SH-SY5Y (cell line): ENCODE results near the gene TTPAL.

Source experiments
- GATA2 ChIP-seq: IDR thresholded peaks from 2 replicates; pipeline ENCODE4 v1.6.1; 2011; ENCODE audit warnings: mild to moderate bottlenecking, low read depth, low read length
- GATA3 ChIP-seq: IDR thresholded peaks from 2 replicates; pipeline ENCODE4 v1.6.1; 2011; ENCODE audit warnings: low read depth, mild to moderate bottlenecking, low read length, moderate library complexity

The TTPAL gene

DNA sequence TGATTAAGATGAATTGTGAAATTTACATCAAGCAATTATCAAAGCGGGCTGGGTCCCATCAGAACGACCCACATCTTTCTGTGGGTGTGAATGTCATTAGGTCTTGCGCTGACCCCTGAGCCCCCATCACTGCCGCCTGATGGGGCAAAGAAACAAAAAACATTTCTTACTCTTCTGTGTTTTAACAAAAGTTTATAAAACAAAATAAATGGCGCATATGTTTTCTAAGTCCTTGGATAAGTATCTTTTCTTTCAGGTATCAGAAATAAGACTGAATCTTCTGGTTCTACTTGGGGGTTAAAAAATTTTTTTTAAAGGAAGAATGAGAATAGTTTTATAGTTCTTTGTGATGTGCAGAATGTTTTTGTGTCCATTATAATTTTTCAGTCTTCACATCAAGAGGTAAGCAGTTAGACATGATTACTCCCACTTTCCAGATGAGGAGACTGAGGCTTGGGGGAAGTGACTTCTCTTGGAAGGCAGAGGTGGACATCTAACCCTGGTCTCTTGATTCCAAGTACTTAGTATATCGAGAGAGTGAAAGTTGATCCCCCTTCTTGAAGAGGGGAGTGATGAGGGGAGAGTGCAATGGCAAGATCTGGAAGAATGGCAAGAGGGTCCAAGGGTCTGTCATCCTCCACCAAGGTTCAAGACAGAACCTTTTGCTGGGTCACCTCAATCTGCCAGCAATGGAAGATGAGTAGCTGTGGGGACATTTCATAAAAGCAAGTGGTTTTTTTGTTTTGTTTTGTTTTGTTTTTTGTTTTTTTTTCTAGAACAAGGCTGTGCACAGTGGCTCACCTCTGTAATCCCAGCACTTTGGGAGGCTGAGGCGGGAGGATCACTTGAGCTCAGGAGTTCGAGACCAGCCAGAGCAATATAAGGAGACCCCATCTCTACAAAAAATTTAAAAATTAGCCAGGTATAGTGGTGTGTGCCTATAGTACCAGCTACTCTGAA is 42.8 kb upstream of the TTPAL start:
- no peak for TF ChIP-seq GATA2
- no peak for TF ChIP-seq GATA3

GRCh38 chr20:44433751-44434538 is 41.7 kb upstream of the TTPAL start:
- TF ChIP-seq GATA3 (no peak), GATA2 (no peak)

DNA sequence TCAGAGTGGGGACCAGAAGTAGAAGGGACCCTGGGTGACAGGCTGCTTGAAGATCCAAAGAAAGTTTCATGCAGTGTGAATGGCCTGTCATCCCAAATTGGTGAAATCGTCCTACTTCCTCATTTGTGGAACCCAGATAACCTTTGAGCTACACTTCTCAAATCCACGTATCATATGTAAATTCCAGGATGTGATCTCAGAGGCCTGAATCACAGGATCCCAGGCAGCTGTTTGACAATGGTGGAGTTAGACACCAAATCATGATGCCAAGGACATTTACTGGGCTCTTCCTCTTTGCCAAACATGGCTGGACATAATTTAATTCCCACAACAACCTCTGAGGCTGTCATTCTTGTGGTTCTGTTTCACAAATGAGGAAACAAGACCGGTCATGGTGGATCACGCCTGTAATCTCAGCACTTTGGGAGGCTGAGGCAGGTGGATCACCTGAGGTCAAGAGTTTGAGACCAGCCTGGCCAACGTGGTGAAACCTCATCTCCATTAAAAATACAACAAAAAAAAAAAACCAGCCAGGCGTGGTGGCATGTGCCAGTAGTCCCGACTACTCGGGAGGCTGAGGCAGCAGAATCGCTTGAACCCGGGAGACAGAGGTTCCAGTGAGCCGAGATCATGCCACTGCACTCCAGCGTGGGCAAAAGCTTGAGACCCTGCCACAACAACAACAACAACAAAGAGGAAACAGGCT is 39.9 kb upstream of the TTPAL start:
- no peak for TF ChIP-seq GATA3
- TF ChIP-seq GATA2, result no peak

- TF ChIP-seq GATA3 (no peak), GATA2 (no peak)
Measured at GRCh38 chr20:44436393-44436792, 39.3 kb upstream of the TTPAL start.

- no peak for TF ChIP-seq GATA3
- no peak for TF ChIP-seq GATA2
Measured at GRCh38 chr20:44437497-44437896, 38.2 kb upstream of the TTPAL start.

DNA sequence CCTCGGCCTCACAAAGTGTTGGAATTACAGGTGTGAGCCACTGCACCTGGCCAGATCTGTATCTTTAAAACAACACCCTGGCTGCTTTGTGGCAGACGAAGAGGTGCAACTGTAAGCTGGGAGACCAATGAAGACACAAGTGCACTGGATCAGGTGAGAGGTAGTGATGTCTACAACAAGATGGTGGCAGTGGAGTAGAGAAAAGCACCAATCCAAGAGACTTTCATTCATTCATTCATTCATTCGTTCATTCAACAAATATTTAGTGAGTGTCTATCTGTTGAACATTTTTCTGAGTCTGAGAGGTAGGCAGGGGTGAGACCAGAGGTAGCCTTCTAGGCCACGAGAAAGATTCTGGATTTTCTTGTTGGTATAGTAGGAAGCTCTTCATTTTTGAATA is 36.9 kb upstream of the TTPAL start:
- TF ChIP-seq GATA3, result no peak
- no peak for TF ChIP-seq GATA2

GRCh38 chr20:44439318-44439717 is 36.4 kb upstream of the TTPAL start:
- no peak for TF ChIP-seq GATA2
- TF ChIP-seq GATA3, result no peak

DNA sequence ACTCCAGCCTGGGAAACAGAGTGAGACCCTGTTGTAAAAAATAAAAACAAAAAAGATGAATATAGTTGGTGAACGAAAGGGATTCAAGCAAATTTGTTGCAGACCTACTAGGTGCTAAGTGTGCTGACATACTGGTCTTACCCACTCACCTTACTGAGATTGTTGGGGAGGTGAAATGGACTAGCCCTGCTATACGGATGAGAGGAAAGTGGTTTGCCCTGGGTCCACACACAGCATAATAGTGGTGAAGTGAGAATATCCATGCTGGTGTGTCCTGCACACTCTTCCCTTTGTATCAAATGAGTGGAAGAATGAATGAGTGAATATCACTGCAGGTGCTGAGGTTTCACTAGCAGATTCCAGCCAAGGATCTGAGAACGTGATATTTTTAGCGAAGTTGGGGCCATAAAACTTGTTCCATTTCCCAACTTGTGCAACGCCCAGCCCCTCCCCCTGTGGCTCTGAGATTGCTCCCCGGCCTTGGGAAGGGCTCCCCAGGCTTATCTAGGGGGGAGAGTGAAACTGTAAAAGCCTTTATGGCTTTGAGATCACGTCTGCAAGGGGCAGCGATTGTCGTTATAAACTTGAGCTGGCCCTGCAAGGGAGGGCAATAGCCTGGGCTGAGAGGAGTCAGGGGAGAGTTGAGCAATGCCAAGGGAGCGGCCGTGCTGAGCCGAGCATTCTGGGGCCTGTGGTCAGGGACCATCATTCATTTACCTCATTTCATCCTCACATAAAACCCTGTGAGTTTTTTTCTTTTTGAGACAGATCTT is 33.2 kb upstream of the TTPAL start:
- no peak for TF ChIP-seq GATA3
- no peak for TF ChIP-seq GATA2

- TF ChIP-seq GATA2, result no peak
- TF ChIP-seq GATA3, result no peak
Measured at GRCh38 chr20:44445742-44446710, 29.6 kb upstream of the TTPAL start.

GRCh38 chr20:44447827-44448419 is 27.8 kb upstream of the TTPAL start:
- no peak for TF ChIP-seq GATA3

DNA sequence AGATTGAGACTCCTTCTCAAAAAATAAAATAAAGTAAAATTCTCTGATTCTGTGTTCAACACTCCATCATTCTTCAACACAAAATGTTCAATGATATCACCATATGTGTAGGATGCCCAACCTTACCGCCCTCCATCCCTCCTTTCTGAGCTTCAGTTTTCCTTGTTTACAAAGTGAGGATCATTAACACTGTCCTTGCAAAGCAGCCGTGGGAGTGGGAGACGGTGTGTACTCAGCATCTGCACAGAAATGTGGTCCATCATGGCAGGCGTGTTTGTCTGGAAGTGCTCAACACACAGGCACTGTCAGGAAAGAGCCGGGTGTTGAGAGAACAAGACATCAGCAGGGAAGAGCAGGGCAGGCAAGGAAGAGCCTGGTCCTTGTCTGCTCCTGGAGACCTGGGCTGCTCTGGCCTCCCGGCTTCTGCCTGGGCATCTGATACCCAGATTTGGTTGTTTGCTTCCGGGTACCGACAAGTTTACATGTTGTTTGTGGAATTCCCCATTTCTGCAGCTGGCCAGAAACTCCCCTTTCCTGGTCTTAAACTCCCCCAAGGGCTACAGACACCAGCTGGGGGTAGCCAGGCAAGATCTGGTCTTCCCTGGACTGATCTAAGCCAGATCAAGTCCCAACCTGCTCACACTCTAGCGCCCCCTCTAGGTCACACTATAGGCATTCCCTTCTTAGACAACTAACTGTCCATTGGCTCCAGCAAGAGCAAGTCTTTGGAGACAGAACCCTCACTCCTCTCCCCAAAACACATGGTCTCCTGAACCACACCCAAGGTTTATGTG is 26.7 kb upstream of the TTPAL start:
- TF ChIP-seq GATA2 (no peak), GATA3 (no peak)
